DMS79 (cell line): ENCODE data around the gene EEFSEC.

Source experiments
- DNase-seq: peaks from one replicate; lab custom pipeline; 2025; lab: John Stamatoyannopoulos, UW

Gene EEFSEC

GRCh38 chr3:128317698-128318231 is 164.5 kb downstream of the EEFSEC start:
- no peak for DNase-seq

GRCh38 chr3:128318275-128318941 is 165.1 kb downstream of the EEFSEC start:
- DNase-seq: no peak

GRCh38 chr3:128319107-128319506 is 165.8 kb downstream of the EEFSEC start:
- no peak for DNase-seq

GRCh38 chr3:128319741-128320141 is 166.5 kb downstream of the EEFSEC start:
- no peak for DNase-seq

GRCh38 chr3:128320551-128321340 is 167.5 kb downstream of the EEFSEC start:
- no peak for DNase-seq

GRCh38 chr3:128321418-128321817 is 168.1 kb downstream of the EEFSEC start:
- DNase-seq: no peak

GRCh38 chr3:128322030-128323022 is 169.0 kb downstream of the EEFSEC start:
- no peak for DNase-seq

GRCh38 chr3:128323206-128324081 is 170.2 kb downstream of the EEFSEC start:
- no peak for DNase-seq

- DNase-seq: no peak
Observed at GRCh38 chr3:128324911-128325592, 171.8 kb downstream of the EEFSEC start.

GRCh38 chr3:128326051-128326823 is 173.0 kb downstream of the EEFSEC start:
- DNase-seq: no peak

GRCh38 chr3:128327606-128328031 is 174.3 kb downstream of the EEFSEC start:
- no peak for DNase-seq

GRCh38 chr3:128328546-128329458 is 175.5 kb downstream of the EEFSEC start:
- no peak for DNase-seq

- no peak for DNase-seq
Observed at GRCh38 chr3:128329491-128330213, 176.4 kb downstream of the EEFSEC start.

- DNase-seq: no peak
Observed at GRCh38 chr3:128330214-128330842, 177.0 kb downstream of the EEFSEC start.

GRCh38 chr3:128334086-128334645 is 180.9 kb downstream of the EEFSEC start:
- no peak for DNase-seq

GRCh38 chr3:128334766-128335165 is 181.5 kb downstream of the EEFSEC start:
- no peak for DNase-seq
